Fibroblast of lung (primary cell): ENCODE data around the gene PRCD.

Experiments used
- CTCF ChIP-seq, 2 donors: IDR thresholded peaks in 1 of 2; conservative IDR thresholded peaks in 1 of 2; 1 replicate in 1 of 2; 2 replicates in 1 of 2; pipeline ENCODE4 v1.5.1; 2011 to 2012; ENCODE audit warnings: low read length in 2 of 2, control low read depth in 1 of 2, inconsistent platforms in 1 of 2, low read depth in 1 of 2, mild to moderate bottlenecking in 1 of 2
- EZH2 ChIP-seq: IDR thresholded peaks from 2 replicates; pipeline ENCODE4 v1.5.1; 2012; ENCODE audit warnings: low read length, control low read depth, mild to moderate bottlenecking; ENCODE audit errors: missing control alignments

- TF ChIP-seq CTCF (conservative IDR thresholded peaks at IDR 0.05 in 1 of 2, IDR thresholded peaks at IDR 0.05 in 1 of 2; ENCODE audit: low read depth in 1 of 2, low read length in 2 of 2), result no peak
- no peak for TF ChIP-seq EZH2
These were observed 4.9 kb downstream of the PRCD start for GRCh38 chr17:76544546-76545365.
